ENCODE results near the gene DIDO1.
"Not testable (repeated sequence)": the region's sequence is repeated elsewhere in the genome, so short reads cannot be mapped to it uniquely, and the experiment has no call there.

The DIDO1 gene

DNA sequence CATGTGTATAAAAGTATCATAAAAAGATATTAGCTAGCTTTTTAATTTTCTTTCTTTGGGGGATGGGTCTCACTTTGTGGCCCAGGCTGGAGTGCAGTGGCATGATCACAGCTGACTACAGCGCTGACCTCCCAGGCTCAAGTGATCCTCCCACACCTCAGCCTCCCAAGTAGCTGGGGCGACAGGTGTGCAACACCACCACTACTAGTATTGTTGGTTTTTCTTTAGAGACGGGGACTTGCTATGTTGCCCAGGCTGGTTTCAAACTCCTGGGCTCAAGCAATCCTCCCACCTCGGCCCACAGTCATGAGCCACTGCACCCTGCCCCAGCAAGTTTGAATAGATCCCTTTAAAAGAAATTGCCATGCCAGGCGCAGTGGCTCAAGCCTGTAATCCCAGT is 71.2 kb downstream of the DIDO1 start:
- DNase-seq (ENCODE audit: low read depth in 2 of 2): no peak

DNA sequence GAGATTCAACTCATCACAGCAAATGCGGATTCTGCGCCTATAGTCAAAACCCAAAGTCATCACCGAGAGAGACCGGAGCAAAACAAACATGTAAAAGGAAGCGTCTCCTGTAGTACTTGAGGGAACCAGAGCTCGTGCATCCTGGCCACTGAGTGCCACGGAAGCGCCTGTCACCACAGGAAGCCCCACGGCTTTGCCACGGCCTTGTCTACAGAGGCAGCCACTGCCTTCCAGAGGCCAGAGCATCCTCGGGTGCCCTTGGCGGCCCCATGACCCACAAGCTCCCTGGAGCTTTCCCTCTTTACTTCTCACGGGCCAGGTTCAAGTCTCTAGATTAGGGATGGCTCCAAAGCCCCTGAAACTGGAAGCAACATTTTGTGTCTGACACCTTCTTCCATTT is 72.2 kb downstream of the DIDO1 start:
- no peak for DNase-seq (ENCODE audit: low read depth in 2 of 2)

DNA sequence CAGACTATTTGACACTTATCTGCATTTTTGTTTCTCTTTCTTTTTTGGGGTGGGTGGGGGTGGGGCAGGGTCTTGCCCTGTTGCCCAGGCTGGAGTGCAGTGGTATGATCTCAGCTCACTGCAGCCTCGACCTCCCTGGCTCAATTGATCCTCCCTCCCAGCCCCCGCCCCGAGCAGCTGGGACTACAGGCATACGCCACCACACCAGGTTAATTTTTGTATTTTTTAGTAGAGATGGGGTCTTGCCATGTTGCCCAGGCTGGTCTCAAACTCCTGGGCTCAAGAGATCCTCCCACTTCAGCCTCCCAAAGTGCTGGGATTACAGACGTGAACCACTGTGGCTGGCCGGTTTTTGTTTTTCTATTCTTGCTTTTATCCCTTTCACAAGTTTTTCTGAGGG is 73.0 kb downstream of the DIDO1 start:
- not testable (repeated sequence) for DNase-seq (ENCODE audit: low read depth in 2 of 2)

DNA sequence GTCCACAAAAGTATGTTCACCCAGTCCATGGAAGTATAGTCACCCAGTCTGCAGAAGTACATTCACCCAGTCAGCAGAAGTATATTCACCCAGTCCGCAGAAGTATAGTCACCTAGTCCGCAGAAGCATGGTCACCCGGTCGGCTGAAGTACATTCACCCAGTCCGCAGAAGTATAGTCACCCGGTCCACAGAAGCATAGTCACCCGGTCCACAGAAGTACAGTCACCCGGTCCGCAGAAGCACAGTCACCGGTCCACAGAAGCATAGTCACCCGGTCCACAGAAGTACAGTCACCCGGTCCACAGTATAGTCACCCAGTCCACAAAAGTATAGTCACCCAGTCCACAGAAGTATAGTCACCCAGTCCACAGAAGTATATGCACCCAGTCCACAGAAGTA is 73.5 kb downstream of the DIDO1 start:
- DNase-seq (ENCODE audit: low read depth in 2 of 2): no peak

DNA sequence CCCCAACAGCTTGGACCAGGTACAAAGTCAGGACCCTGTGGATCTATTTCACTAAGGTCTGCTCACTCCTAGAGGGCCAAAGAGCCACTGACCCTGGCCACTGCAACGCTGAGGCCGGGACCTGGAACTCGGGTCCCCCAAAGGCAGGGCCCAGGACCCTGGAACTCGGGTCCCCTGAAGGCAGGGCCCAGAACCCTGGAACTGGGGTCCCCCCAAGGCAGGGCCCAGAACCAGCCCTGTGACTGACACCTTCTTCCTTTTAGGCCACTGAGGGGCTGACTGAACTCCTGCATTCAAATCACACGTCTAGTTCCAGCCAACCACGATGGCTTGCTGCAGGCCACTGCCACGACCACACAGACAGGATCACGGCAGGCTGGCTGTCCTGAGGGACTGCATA is 74.1 kb downstream of the DIDO1 start:
- DNase-seq (ENCODE audit: low read depth in 2 of 2): no peak

DNA sequence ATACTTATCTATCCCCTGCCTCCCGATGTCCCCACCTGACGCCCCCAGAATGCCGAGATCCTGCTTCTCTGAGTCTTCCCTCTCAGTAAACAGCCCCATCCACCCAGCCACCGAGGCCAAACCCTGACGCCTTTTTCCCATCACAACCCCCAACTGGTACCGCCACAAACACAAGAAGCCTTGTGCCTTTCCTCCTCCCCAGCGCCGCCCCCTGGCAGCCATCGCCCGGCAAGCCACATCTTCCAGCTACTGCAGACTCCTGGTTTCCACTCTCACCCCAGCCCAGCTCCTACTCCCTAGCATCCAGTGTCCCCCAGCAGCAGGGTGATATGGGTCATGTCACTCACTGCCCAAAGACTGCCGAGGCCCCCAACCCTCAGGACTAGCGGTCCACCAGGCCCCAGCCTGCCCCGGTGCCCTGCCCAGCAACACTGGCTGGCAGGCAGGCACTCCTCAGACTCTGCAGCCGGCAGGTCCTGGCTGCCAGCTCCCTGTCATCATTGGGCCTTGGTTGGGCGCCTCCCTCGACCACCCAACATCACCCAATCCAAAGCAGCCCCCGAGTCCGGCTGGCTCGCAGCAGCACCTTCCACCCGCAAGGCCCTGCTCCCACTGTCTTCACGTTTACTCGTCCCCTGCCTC is 75.9 kb downstream of the DIDO1 start:
- no peak for DNase-seq (ENCODE audit: low read depth in 2 of 2)

DNA sequence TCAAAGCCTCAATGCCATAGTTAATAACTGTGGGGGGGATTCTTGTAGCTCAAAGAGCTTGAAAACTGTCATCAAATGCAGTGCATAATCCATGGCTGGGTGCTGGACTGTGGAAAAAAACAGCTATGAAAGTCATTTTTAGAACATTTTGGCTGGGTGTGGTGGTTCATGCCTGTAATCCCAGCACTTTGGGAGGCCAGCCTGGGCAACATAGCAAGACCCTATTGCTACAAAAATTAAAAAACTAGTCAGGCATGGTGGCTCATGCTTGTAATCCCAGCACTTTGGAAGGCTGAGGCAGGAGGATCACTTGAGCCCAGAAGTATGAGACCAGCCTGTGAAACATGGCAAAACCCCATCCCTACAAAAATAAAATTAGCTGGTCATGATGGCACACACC is 76.9 kb downstream of the DIDO1 start:
- no peak for DNase-seq (ENCODE audit: low read depth in 2 of 2)

DNA sequence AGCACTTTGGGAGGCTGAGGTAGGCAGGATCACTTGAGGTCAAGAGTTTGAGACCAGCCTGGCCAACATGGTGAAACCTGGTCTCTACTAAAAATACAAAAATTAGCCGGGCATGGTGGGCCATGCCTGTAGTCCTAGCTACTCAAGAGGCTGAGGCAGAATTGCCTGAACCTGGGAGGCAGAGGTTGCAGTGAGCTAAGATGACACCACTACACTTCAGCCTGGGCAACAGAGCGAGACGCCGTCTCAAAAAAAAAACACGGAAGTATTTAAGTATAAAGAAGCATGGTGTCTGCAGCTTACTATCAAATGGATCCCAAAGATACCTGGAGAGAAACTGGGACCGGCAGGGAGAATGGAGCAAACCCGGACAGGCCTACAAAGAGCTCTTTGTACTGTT is 77.4 kb downstream of the DIDO1 start:
- DNase-seq (ENCODE audit: low read depth in 2 of 2): not testable (repeated sequence)

DNA sequence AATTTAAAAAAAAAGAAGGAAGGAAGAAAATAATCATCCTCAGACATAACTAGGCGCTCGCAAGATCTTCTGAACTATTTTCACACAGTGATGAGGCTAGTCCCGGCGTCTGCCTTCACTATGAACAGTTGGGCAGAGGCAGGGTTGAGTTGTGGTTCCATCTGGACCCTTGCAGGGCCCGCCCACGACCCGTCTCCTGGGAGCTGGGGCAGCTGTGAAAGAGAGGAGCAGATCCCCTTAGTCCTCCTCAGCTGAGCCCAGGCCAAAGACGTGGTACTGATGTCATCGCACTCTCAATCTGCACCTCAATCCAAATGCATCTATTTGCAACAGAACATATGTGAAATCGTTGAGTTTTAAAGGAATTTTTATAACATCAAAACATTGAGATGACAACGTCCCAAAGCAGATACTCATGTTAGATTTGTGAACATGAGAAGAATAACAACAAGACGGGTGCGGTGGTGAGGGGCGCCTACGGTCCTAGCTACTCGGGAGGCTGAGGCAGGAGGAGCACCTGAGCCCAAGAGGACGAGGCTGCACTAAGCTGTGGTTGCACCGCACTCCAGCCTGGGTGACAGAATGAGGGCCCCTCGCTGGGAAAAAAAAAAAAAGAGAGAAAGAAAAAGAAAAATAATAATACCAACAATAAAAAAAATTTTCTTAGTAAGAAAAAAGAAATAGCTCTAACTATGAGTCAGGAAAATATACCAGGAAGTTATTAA is 80.0 kb downstream of the DIDO1 start:
- DNase-seq (ENCODE audit: low read depth in 2 of 2): no peak

DNA sequence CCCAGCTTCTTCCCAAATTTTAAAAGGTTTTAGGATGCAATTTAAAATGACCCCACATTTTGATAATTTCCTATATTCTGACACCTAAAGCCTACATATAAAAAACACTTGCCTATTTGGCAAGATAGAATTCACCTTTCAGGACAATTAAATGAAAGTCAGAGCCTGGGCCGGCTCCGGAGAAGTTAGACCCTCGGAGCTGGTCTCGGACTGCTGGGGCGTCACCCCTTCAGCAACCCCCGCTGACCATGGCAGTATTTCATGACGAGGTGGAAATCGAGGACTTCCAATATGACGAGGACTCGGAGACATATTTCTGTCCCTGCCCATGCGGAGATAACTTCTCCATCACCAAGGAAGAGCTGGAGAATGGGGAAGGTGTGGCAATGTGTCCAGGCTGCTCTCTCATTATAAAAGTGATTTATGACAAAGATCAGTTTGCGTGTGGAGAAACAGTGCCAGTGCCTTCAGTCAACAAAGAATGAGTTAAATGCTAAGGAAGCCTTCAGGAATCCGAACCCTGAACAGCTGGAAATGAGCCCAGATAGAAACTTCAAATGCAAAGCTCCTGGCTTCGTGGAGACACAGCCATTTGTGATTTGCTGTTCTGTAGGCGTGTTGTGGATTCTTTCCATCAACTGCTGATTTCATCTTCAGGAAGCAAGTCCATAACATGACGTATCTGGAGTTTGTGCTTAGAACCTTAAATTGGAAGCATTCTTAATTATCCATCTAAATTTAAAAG is 80.7 kb downstream of the DIDO1 start:
- DNase-seq (ENCODE audit: low read depth in 2 of 2): no peak

DNA sequence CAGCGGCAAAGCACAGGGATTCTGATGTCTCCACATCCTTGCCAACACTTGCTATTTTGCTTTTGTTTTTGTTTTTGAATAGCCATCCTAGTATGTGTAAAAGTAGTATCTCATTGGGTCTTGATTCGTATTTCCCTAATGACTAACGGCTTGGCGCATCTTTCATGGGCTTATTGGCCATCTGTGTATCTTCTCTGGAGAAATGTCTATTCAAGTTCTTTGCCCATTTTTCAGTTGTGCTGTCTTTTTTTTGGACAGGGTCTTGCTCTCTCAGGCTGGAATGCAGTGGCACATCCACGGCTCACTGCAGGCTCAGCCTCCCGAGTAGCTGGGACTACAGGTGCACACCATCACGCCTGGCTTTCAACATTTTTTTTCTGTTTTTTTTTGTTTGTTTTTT is 82.1 kb downstream of the DIDO1 start:
- no peak for DNase-seq (ENCODE audit: low read depth in 2 of 2)

DNA sequence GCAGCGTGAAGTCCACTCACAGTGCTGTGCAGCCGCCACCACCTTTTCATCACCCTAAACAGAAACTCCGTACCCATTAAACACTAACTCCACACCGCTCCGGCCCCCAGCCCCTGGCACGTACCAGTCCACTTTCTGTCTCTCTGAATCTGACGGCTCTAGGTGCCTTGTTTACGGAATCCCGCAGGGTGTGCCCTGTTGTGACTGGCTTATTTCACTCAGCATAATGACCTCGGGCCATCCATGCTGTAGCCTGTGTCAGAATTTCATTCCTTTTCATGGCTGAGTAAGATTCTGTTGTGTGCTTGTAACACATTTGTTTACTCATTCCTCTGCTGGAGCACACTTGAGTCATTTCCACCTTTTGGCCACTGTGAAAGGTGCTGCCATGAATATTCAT is 82.6 kb downstream of the DIDO1 start:
- DNase-seq (ENCODE audit: low read depth in 2 of 2): no peak

DNA sequence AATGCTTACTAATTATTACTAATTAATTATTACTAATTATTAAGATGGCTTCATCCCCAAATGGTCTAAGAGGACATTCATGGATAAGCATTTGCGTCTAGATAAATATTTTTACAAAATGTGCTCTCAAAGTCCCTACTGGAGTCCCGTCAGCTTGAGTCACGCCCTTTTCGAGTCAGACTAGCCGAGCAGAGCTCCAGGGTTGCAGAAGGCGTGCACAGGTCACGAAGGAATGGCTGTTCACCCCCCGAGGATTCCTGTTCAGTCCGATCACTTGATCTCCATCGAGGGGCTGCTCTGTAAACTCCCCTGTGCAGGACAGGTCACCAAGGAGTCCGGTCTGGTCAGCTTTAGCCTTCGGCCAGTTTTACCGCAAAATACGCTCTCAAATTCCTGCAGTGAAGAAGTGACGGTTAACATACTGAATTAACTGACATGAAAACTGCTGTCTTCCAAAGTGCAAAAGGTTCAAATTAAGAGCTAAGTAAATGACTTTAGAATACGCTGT is 84.5 kb downstream of the DIDO1 start:
- DNase-seq (ENCODE audit: low read depth in 2 of 2): no peak

DNA sequence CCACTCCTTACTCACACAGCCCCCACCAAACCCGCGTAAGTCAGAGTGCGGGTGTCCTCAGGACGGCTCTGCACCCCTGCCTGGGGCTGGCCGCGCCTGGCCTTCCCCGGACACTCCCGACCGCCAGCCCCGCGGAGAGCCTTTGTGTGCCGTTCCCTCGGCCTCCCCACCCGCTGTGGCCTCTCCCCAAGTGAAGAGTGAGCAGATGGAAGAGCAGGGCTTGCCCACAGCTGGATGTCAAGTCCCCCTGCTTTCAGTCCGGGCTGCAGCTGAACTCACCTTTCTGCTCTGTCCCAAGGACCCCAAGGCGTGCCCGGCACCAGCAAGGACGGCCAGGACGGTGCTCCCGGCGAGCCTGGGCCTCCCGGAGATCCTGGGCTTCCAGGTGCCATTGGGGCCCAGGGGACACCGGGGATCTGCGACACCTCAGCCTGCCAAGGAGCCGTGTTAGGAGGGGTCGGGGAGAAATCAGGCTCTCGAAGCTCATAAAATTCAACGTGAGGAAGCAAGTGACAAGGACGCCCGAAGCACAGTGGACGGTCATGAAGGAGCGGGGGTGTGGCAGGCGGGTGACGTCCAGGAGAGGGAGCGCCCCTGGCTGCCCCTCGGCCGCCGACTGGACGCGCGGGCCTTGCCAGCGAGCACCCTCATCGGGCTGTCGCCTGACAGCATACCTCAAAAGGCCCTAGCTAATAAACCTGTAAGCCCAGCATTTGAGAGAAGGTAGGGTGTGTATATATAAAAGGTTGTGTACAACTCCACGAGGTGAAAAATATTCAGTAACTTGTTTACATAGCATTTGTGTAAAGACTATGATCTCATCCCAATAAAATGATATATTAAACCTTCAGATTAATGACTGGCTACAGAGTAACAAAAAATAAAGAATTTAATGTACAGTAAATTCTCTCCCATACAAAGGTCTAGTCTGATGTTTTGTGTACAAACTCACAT is 85.8 kb downstream of the DIDO1 start:
- no peak for DNase-seq (ENCODE audit: low read depth in 2 of 2)

DNA sequence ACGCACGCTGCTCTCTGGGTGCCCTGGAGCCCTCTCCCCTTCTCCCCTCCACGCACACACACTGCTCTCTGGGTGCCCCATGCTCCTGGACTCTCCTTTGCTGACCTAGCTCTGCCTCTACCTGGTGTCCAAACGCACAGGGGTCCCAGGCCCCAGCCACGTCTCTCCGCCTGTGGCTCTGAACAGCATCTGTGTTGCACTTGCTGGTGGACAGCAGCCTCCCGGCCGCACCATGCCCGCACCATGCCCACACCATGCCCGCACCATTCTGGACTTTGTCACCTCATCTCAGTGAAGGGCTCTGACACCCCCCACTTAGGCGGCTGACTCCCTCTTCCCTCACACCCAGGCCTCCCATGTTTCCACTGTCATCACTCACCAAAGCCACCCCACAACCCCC is 86.5 kb downstream of the DIDO1 start:
- no peak for DNase-seq (ENCODE audit: low read depth in 2 of 2)

DNA sequence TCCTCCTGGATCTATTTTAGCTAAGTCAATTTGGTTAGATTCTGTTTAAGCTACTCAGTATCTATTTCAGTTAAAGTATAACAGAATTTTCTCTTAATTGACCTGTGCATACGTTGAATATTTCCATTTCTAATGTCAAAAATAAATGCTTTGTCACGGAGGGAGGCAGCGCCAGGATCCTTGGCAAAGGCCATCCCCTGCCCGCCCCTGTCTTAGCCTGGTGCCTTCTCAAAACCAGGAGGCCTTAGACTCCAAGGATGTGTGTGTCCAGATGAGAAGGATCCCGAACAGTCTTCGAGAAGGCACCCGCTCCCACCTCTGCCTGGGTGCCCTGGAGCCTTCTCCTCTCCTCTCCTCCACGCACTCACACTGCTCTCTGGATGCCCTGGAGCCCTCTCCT is 87.0 kb downstream of the DIDO1 start:
- DNase-seq (ENCODE audit: low read depth in 2 of 2): no peak

DNA sequence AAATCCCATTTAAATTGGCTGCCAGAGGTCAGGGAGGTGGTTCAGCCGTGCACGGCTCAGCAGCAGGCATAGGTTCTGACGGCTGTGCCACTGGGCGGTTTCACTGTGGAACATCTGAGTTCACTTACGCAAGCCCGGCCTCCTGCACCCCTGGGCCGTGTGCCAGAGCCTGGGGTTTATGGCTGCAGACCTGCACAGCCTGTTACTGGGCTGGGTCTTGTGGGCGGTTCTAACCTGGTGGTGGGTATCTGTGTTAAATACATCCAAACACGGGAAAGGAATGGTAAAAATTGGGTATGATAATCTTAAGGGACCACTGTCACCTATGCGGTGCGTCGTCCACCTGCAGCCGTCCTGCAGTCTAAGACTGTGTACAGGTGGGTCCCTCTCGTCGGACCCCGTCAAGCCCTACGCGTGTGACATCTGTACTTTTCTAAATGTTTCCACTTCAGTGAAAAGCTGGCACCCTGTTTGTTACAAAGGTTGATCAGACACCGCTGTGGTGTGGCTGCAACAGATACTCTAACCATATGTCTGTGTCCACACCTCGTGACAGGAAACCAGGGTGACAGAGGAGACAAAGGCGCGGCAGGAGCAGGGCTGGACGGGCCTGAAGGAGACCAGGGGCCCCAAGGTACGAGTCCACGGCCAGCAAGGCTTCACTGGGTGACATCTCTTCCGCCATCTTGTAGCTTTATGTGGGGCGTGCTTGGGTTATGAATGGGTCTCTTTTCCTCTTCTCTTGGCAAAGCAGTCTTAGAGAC is 88.0 kb downstream of the DIDO1 start:
- no peak for DNase-seq (ENCODE audit: low read depth in 2 of 2)

DNA sequence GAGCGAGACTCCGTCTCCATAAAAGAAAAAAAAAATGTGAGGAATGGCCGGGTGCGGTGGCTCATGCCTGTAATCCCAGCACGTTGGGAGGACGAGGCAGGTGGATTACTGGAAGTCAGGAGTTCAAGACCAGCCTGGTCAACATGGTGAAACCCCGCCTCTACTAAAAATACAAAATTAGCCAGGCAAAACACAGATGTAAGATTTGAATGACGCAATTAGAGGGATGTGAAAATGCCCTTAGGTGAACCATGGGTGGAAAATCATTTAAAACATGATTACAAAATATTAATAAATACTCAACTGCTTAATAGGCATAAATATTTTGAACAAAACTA is 88.5 kb downstream of the DIDO1 start:
- DNase-seq (ENCODE audit: low read depth in 2 of 2): no peak

DNA sequence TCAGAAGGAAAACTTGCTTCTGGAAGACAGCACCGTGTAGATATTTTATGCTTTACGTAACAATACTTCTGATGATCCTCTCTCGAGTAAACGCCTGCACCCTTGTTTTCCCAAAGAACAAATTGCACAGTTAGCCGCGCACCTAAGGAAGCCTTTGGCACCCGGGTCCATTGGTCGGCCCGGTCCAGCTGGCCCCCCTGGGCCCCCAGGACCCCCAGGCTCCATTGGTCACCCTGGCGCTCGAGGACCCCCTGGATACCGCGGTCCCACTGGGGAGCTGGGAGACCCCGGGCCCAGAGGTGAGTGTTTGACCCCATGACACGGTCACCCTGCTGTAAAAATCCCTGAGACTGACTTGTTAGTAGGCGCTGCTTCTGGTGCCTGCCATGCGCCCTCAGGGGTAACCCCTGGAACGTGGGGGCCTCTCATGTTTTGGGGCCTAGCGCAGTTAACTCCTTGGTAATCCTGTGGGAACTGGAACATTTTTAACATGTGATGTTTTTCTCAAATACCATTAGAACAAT is 89.3 kb downstream of the DIDO1 start:
- DNase-seq (ENCODE audit: low read depth in 2 of 2): no peak

DNA sequence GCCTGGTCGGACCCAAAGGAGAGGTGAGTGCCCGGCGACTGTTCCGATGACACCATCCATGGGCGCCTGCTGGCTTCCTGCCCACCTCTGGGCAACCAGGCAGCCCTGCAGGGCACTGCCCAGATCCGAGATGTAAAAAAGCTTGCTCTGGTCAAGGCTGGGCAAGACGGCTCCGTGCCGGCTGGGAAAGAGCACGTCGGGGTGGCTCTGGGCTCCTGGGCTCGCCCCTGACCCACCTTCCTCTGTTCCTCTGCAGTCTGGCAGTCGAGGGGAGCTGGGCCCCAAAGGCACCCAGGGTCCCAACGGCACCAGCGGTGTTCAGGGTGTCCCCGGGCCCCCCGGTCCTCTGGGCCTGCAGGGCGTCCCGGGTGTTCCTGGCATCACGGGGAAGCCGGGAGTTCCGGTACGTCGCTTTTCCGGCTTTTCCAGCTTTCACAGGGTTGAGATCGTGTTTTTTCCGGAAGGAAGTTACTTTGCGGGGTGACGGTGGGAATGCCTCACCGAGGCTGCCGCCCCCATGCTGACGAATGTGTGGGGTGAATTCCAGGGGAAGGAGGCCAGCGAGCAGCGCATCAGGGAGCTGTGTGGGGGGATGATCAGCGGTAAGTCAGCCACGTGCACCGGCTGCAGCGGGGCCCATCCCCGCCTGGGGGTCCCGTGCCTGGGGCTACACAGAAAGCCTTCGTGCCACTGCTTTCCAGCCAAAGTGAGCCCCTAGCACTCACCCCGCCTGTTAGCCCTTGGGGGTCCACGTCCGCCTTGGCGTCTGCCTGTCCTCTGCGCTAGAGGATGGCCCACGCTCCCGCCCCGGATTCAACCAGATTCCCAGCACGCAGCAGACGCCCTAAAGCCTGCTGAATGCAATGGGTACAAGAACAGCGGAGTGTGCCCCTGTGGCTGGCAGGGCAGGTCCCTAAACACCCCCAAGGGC is 90.1 kb downstream of the DIDO1 start:
- no peak for DNase-seq (ENCODE audit: low read depth in 2 of 2)
